Ureter (tissue), 1 donor: ENCODE results near the gene PLSCR3. TPM values are rescaled to one million over a fixed set of nuclear protein-coding genes. Genes with fewer than 3 reads are reported as not detected.
"Not testable (repeated sequence)": the region's sequence is repeated elsewhere in the genome, so short reads cannot be mapped to it uniquely, and the experiment has no call there.

ENCODE experiments used
- DNase-seq: peaks from one replicate; pipeline ENCODE4 v3.0.0-alpha.2; 2020; ENCODE audit warnings: low spot score
- total RNA-seq: library from RNA; stranded (reverse); gene quantifications from one replicate; pipeline ENCODE4 v1.2.4, GENCODE V29; 2023
- donor health status: DM: yes; HTN: yes; CAD: no.

Gene PLSCR3
- total RNA-seq, 1 donor from 2014 or later, result 43.0 TPM

- peak; percentile 80 for DNase-seq
Measured at GRCh38 chr17:7380855-7381683, 13.3 kb downstream of the PLSCR3 start, which contains the start of gene TNK1. TNK1 (plus strand) TSS chr17:7381089; CDS start chr17:7382927, 1,838 bp downstream.

- DNase-seq, result peak; percentile 66
Measured at GRCh38 chr17:7380321-7380720, 14.0 kb downstream of the PLSCR3 start.

- no peak for DNase-seq
Measured at GRCh38 chr17:7379134-7379533, 15.2 kb downstream of the PLSCR3 start.

- no peak for DNase-seq
Measured at GRCh38 chr17:7374353-7374752, 20.0 kb downstream of the PLSCR3 start.

- DNase-seq, result no peak
Measured at GRCh38 chr17:7370853-7371252, 23.5 kb downstream of the PLSCR3 start.

GRCh38 chr17:7369825-7370224 is 24.5 kb downstream of the PLSCR3 start:
- DNase-seq, result no peak

GRCh38 chr17:7368599-7368994 is 25.7 kb downstream of the PLSCR3 start:
- DNase-seq, result not testable (repeated sequence)

- no peak for DNase-seq
Measured at GRCh38 chr17:7367918-7368598, 26.3 kb downstream of the PLSCR3 start.

- no peak for DNase-seq
Measured at GRCh38 chr17:7367083-7367482, 27.2 kb downstream of the PLSCR3 start.

- DNase-seq, result not testable (repeated sequence)
Measured at GRCh38 chr17:7365963-7366362, 28.4 kb downstream of the PLSCR3 start.

GRCh38 chr17:7363311-7363710 is 31.0 kb downstream of the PLSCR3 start:
- no peak for DNase-seq

GRCh38 chr17:7361906-7362305 is 32.4 kb downstream of the PLSCR3 start:
- no peak for DNase-seq

GRCh38 chr17:7357381-7357780 is 36.9 kb downstream of the PLSCR3 start:
- DNase-seq, result no peak

- DNase-seq, result no peak
Measured at GRCh38 chr17:7356756-7357155, 37.6 kb downstream of the PLSCR3 start.

GRCh38 chr17:7356072-7356549 is 38.2 kb downstream of the PLSCR3 start:
- DNase-seq, result peak; percentile 77

GRCh38 chr17:7355573-7355972 is 38.8 kb downstream of the PLSCR3 start:
- no peak for DNase-seq

- DNase-seq, result no peak
Measured at GRCh38 chr17:7355053-7355452, 39.3 kb downstream of the PLSCR3 start, which contains the start of gene TMEM95. TMEM95 (plus strand) TSS chr17:7355156; CDS start chr17:7355205, 49 bp downstream.

- peak; percentile 84 for DNase-seq
Measured at GRCh38 chr17:7354262-7354843, 40.0 kb downstream of the PLSCR3 start.

- DNase-seq, result no peak
Measured at GRCh38 chr17:7352910-7353635, 41.3 kb downstream of the PLSCR3 start.

- DNase-seq, result no peak
Measured at GRCh38 chr17:7352503-7352889, 41.8 kb downstream of the PLSCR3 start.

- peak; percentile 95 for DNase-seq
Measured at GRCh38 chr17:7351665-7352502, 42.4 kb downstream of the PLSCR3 start, which contains the start of gene KCTD11. KCTD11 (plus strand) TSS chr17:7352162.
